HL-60 (cell line): ENCODE data around the gene ST6GALNAC3.

Experiments used
- POLR2AphosphoS5 ChIP-seq: IDR thresholded peaks from 2 replicates; pipeline ENCODE4 v1.6.1; 2012; ENCODE audit warnings: low read depth
- SPI1 ChIP-seq: IDR thresholded peaks from 2 replicates; pipeline ENCODE4 v1.6.1; 2012; ENCODE audit warnings: low read depth, mild to moderate bottlenecking, borderline replicate concordance
- TF ChIP-seq, protein P1 (sequence below): IDR thresholded peaks from one replicate; pipeline ENCODE4 v1.5.1; 2011; ENCODE audit warnings: low read length, control low read depth, inconsistent platforms; ENCODE audit not compliant: insufficient read depth

DNA sequence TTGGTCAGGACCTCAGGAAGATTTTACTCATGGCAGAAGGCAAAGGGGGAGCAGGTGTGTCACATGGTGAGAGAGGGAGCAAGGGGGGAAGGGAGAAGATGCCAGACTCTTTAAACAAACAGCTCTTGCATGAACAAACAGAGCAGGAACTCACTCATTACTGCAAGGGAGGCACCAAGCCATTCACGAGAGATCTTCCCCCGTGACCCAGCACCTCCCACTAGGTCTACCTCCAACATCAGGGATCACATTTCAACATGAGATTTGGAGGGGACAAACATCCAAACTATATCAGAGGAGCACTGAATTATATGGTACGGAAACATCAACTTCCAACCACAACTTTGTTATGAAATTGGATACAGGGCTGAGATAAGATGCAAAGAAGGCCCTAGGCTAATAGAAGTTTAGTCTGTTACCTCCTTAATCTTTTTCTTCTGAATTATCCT is 164.9 kb downstream of the ST6GALNAC3 start:
- TF ChIP-seq, protein P1, sequence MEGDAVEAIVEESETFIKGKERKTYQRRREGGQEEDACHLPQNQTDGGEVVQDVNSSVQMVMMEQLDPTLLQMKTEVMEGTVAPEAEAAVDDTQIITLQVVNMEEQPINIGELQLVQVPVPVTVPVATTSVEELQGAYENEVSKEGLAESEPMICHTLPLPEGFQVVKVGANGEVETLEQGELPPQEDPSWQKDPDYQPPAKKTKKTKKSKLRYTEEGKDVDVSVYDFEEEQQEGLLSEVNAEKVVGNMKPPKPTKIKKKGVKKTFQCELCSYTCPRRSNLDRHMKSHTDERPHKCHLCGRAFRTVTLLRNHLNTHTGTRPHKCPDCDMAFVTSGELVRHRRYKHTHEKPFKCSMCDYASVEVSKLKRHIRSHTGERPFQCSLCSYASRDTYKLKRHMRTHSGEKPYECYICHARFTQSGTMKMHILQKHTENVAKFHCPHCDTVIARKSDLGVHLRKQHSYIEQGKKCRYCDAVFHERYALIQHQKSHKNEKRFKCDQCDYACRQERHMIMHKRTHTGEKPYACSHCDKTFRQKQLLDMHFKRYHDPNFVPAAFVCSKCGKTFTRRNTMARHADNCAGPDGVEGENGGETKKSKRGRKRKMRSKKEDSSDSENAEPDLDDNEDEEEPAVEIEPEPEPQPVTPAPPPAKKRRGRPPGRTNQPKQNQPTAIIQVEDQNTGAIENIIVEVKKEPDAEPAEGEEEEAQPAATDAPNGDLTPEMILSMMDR, result no peak
- TF ChIP-seq POLR2AphosphoS5, result no peak
- no peak for TF ChIP-seq SPI1
